Ovary (tissue), 9 donors: ENCODE measurements around the gene TYSND1. TPM values are rescaled to one million over a fixed set of nuclear protein-coding genes. Genes with fewer than 3 reads are reported as not detected.
A peak's percentile ranks its signal among the peaks of the same experiment; 100 is the strongest.

Source experiments
- DNase-seq, 5 donors: peaks; one replicate each; pipeline ENCODE4 v3.0.0-alpha.2; 2019 to 2020
- H3K27ac ChIP-seq, 2 donors: fragments of 200-600 bp; one replicate each; pipeline versions ENCODE4 v1.5.1 to v1.8.0; 2019 to 2022
- H3K27me3 ChIP-seq: fragments of 200-600 bp; one replicate; pipeline ENCODE4 v1.8.0; 2022
- H3K36me3 ChIP-seq: fragments of 200-600 bp; sonication (generic); one replicate; pipeline ENCODE4 v1.5.1; 2019
- H3K4me1 ChIP-seq: one replicate; pipeline ENCODE4 v1.8.1; 2013; ENCODE audit warnings: mild to moderate bottlenecking, moderate library complexity; ENCODE audit not compliant: insufficient read depth
- H3K4me3 ChIP-seq: fragments of 200-600 bp; sonication (generic); one replicate; pipeline ENCODE4 v1.5.1; 2017
- H3K9me3 ChIP-seq, 2 donors: fragments of 200-600 bp in 1 of 2; sonication (generic) in 1 of 2; one replicate each; pipeline versions ENCODE4 v1.5.1 to v1.8.1; 2013 to 2019; ENCODE audit warnings: mild to moderate bottlenecking in 1 of 2, moderate library complexity in 1 of 2
- EP300 ChIP-seq: sonication (generic); formaldehyde crosslinking; IDR thresholded peaks from one replicate; pipeline ENCODE4 v1.6.1; 2017; ENCODE audit warnings: antibody characterized with exemption
- POLR2A ChIP-seq: fragments of 450-650 bp; IDR thresholded peaks from one replicate; pipeline ENCODE4 v1.6.1; 2017; ENCODE audit warnings: antibody characterized with exemption, mild to moderate bottlenecking, moderate library complexity
- WGBS, 3 donors: extraction: QIAGEN DNeasy Blood & Tissue Kit in 1 of 3; methylation state at CpG; one replicate each; pipeline versions ENCODE4 v1.1.5 to v1.1.7; 2013 to 2017; 5-methylcytosine and 5-hydroxymethylcytosine counted together
- intact Hi-C, 4 donors: fragments of 100-400 bp; cut with DNase I; formaldehyde crosslinking; loops; one replicate each; pipeline versions ENCODE4 v1.11.0 to v1.15.1; 2022 to 2023
- polyA plus RNA-seq, 2 donors: library from polyadenylated mRNA; stranded (reverse); fragments of 200-250 nt in 1 of 2; fragments of 350-450 nt in 1 of 2; fragmentation: Illumina TruSeq in 1 of 2; extraction: RNeasy Lipid Tissue Mini Kit (QIAGEN cat#74804) in 1 of 2; gene quantifications; one replicate each; pipeline ENCODE4 v1.2.3, GENCODE V29; 2013 to 2014
- total RNA-seq, 7 donors: library from RNA; depleted of rRNA in 2 of 7; stranded (reverse); fragments of >200 nt in 2 of 7; fragmentation: NEBNext Ultra II Directional in 3 of 7; extraction: Animal tissue kit (Norgen Biotek cat#: 25700) in 3 of 7; gene quantifications; one replicate each; pipeline versions ENCODE4 v1.1.0 to v1.2.4, GENCODE V29; 2016 to 2023
- TF ChIP-seq, protein P1 (sequence below), 3 donors: fragments of 450-650 bp in 2 of 3; fragments of 200-600 bp in 1 of 3; IDR thresholded peaks; one replicate each; pipeline versions ENCODE4 v1.5.1 to v1.8.0; 2016 to 2022; ENCODE audit warnings: antibody characterized with exemption in 3 of 3, mild to moderate bottlenecking in 1 of 3
- donor health status: DM: no; HTN: no; CAD: no; lungs with moderate emphysema.
- donor health status: DM: no; HTN: no; CAD: no.
- donor health status: Bipolar disorder and iron deficiency.
- donor health status: DM: yes; HTN: yes; CAD: no.
- donor health status: DM: no; HTN: no; CAD: no.
- donor health status: DM: yes; HTN: yes; CAD: no.

Gene TYSND1
- total and polyA plus RNA-seq, 9 donors = 3.5 to 12.4 (median 11.9) TPM

DNA sequence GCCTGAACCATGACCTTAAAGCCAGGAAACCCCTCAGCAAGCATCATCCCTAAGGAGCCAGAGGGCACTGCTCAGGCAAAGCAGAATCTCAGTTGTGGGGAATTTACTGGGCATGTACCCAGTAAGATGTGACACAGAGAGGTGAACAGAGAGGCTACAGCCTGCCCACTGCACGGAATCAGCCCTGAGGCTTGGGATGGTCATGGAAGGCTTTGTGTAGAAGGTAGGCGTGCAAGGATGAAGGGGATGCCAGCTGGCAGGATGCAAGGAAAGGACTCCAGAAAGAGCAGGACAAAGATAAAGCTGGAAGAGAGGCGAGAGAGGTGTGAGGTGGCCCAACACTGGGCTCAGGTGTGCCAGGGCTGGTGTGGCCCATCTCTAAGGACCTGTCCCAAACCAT, 11.5 kb downstream of the TYSND1 start:
- H3K27ac ChIP-seq = no peak overlapping the region
- H3K4me3 ChIP-seq = no peak overlapping the region
- intact Hi-C loops = no loop called here
- DNase-seq = no peak
- WGBS, 3 donors = 85 to 91% (median 87%) methylated on average over 3 of the region's 3 CpGs
- TF ChIP-seq EP300 = no peak
- TF ChIP-seq, protein P1, sequence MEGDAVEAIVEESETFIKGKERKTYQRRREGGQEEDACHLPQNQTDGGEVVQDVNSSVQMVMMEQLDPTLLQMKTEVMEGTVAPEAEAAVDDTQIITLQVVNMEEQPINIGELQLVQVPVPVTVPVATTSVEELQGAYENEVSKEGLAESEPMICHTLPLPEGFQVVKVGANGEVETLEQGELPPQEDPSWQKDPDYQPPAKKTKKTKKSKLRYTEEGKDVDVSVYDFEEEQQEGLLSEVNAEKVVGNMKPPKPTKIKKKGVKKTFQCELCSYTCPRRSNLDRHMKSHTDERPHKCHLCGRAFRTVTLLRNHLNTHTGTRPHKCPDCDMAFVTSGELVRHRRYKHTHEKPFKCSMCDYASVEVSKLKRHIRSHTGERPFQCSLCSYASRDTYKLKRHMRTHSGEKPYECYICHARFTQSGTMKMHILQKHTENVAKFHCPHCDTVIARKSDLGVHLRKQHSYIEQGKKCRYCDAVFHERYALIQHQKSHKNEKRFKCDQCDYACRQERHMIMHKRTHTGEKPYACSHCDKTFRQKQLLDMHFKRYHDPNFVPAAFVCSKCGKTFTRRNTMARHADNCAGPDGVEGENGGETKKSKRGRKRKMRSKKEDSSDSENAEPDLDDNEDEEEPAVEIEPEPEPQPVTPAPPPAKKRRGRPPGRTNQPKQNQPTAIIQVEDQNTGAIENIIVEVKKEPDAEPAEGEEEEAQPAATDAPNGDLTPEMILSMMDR (IDR thresholded peaks at IDR 0.05) = no peak
- no peak for TF ChIP-seq POLR2A
- no peaks in the 10 kb centered on the region for H3K9me3 ChIP-seq
- no peaks in the 10 kb centered on the region for H3K36me3 ChIP-seq
- no peaks in the 10 kb centered on the region for H3K27me3 ChIP-seq
- H3K4me1 ChIP-seq = peaks cover 3% of the 10 kb centered on the region

DNA sequence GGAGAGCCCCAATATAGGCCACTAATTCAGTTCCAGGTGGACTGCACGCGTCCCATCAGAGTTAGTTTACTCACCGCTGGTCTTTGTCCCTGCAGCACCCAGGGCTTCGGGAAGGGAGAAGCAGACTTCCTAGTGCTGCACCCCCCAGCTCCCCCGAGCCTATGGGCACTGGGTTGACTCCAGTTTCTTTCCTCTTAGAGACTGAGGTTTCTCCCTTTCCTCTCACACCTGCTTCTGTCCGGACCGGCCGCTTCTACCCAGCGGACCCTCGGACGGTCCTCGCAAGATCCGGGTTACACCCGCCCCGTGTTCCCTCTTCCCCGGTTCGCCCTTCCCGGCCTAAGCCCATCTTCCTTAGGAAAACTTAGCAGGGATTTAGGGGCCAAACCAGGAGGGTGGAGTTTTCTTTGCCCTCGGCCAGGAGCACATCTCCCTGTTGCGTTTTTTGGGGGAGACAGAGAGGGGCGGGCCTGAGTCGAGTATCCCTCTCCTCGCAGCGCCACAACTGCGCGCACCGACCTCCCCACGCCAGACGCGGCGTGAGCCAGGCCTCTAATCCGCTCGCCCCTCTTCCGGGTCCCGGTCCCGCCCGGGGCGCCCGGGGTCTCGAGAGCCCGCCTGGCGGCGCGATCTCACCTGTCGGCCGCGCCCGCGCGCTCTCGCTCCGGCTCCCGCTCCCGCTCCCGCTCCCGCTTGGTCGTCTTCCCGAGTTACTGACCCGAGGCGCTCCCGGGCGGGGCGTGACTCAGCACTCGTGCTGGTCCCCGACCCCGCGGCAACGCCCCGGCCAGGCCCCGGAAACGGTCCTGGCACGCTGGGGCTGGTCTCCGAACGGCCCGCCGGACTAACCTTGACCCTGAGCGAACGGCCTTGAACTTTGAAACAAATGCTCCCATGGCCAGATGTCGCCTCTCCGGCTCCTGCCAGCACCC, 14.1 kb downstream of the TYSND1 start, which contains the start of gene AIFM2:
Gene AIFM2, minus strand, starts transcription at position 728 of the 932 bp plus-strand sequence. CDS start 8,741 bp downstream, outside the sequence.
- Histone ChIP-seq H3K4me3 (peak within 1 kb of the TSS; percentile 74), H3K36me3 (no peaks in the 10 kb centered on the region), H3K27me3 (no peaks in the 10 kb centered on the region), H3K9me3 (no peaks in the 10 kb centered on the region), H3K4me1 (peaks cover 3% of the 10 kb centered on the region), H3K27ac (peak within 1 kb of the TSS in 1 of 2 donors; percentile 62)
- no peak for TF ChIP-seq EP300
- TF ChIP-seq, protein P1 (IDR thresholded peaks at IDR 0.05) = peak in 2 of 3 donors; percentile 13 to 16
- peak; percentile 46 for TF ChIP-seq POLR2A
- DNase-seq = peak; percentile 88 to 92 (median 90)
- 3 to 7% (median 4%) methylated on average over 76 to 80 of the region's 80 CpGs for WGBS, 3 donors
- intact Hi-C loops = no loop called here

DNA sequence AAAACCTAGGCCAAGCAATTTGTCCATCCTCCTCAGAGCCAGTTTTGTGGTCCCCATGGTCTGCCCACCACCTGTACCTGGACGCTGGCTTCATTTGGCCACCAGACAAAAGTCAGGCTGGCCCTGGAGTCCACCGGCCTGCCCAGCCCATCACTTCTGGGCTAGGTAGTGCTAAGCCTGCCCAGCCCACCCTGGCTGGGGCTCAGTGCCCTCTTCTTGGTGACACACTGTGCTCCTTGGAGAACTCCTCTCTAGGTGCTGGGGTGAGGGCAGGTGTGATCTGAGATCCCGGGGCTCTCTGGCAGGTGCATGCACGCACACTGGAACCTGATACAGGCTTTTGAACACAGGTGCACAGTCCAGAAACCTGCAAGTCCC, 15.0 kb downstream of the TYSND1 start:
- Histone ChIP-seq H3K36me3 (no peaks in the 10 kb centered on the region), H3K27me3 (no peaks in the 10 kb centered on the region), H3K27ac (no peak overlapping the region), H3K4me1 (peaks cover 3% of the 10 kb centered on the region), H3K4me3 (peak overlapping the region; percentile 74), H3K9me3 (no peaks in the 10 kb centered on the region)
- intact Hi-C loops = no loop called here
- WGBS, 3 donors = 91 to 96% (median 95%) methylated on average over 3 to 4 of the region's 4 CpGs
- TF ChIP-seq EP300 (no peak), POLR2A (no peak)
- TF ChIP-seq, protein P1 (IDR thresholded peaks at IDR 0.05) = no peak
- peak in 1 of 5 donors; percentile 23 for DNase-seq

- intact Hi-C loops = no loop called here
- no peaks in the 10 kb centered on the region for H3K9me3 ChIP-seq
- H3K4me3 ChIP-seq = no peak overlapping the region
- 80 to 83% (median 82%) methylated on average over 10 of the region's 10 CpGs for WGBS, 3 donors
- peaks cover 3% of the 10 kb centered on the region for H3K4me1 ChIP-seq
- H3K36me3 ChIP-seq = no peaks in the 10 kb centered on the region
- TF ChIP-seq, protein P1 (IDR thresholded peaks at IDR 0.05) = no peak
- TF ChIP-seq EP300 (no peak), POLR2A (no peak)
- DNase-seq = peak in 1 of 5 donors; percentile 15
- H3K27ac ChIP-seq = no peak overlapping the region
- H3K27me3 ChIP-seq = no peaks in the 10 kb centered on the region
Measured at GRCh38 chr10:70130878-70131559, 15.5 kb downstream of the TYSND1 start.
